SH-SY5Y (cell line): ENCODE measurements around the gene BRWD1.

Source experiments
- GATA2 ChIP-seq: IDR thresholded peaks from 2 replicates; pipeline ENCODE4 v1.6.1; 2011; ENCODE audit warnings: mild to moderate bottlenecking, low read depth, low read length
- GATA3 ChIP-seq: IDR thresholded peaks from 2 replicates; pipeline ENCODE4 v1.6.1; 2011; ENCODE audit warnings: low read depth, mild to moderate bottlenecking, low read length, moderate library complexity

DNA sequence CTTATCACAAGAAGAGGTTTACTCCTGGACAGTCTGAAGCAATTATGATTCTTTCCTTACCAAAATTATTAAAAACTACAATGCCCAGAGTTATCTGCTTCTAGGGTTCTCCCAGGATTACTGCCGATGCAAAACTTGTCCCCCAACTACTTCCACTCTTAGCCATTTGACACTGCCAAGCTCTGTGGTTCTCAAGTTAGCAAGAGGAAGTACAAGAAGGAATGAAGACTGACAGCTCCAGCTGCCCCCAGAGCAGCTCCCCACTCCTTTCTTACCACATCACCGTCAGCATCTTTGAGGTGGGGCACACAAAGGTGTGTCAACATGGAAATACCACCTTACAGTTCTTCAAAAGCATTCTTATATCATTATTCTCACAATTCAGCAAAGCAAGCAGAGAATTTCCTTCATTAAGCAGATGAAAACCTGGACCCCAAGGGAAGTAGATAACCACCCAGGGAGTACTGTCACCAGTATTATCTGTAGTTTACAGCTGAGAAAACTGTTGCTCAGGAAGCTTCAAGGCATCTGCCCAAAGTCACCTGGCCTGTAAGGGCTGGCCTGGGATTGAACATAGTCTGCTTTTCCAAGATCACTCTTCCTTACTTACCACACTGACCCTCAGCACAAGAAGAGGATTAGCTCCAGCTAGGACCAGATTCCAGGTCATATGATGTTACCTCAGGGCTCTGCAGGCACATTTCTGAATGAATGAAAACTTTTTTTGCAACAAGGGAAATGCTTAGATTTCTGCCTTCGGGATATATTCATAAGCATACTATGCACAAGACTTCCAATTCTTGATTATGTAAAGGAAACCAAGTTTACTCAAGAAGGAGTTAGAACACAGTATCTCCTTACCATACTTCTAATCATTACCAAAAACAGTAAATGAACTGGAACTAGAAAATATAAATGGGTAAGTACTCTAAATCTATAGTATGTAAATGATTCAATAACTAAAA is 139.4 kb downstream of the BRWD1 start:
- no peak for TF ChIP-seq GATA2
- TF ChIP-seq GATA3: no peak
